GM18519 (cell line): ENCODE measurements around the gene NMT1.
A peak's percentile ranks its signal among the peaks of the same experiment; 100 is the strongest.

Source experiments
- ATAC-seq: cut with Tn5 transposase; IDR thresholded peaks from one replicate; pipeline ENCODE4 v1.9.1; 2021; ENCODE audit warnings: mild to moderate bottlenecking, moderate library complexity; ENCODE audit not compliant: unreplicated experiment, low FRiP score

NMT1 gene

GRCh38 chr17:45131616-45132319 lies 70.7 kb downstream of the NMT1 start:
- no peak for ATAC-seq

- no peak for ATAC-seq
Measured at GRCh38 chr17:45132320-45132571, 71.1 kb downstream of the NMT1 start, which contains the start of gene PLCD3. Gene PLCD3, minus strand, starts transcription at chr17:45132515. Its CDS starts 105 bp downstream, at chr17:45132410.

- no peak for ATAC-seq
Measured at GRCh38 chr17:45132572-45133463, 71.7 kb downstream of the NMT1 start.

GRCh38 chr17:45135192-45135977 lies 74.3 kb downstream of the NMT1 start, which contains the start of gene ACBD4:
Gene ACBD4, plus strand, starts transcription at chr17:45135687. Its CDS starts 458 bp downstream, at chr17:45136145.
- peak; percentile 62 for ATAC-seq

GRCh38 chr17:45135978-45136791 lies 75.1 kb downstream of the NMT1 start:
- no peak for ATAC-seq

GRCh38 chr17:45136846-45137560 lies 75.9 kb downstream of the NMT1 start:
- ATAC-seq = no peak

GRCh38 chr17:45137561-45138305 lies 76.6 kb downstream of the NMT1 start:
- no peak for ATAC-seq

GRCh38 chr17:45138911-45139532 lies 77.9 kb downstream of the NMT1 start:
- no peak for ATAC-seq

- no peak for ATAC-seq
Measured at GRCh38 chr17:45139533-45139920, 78.4 kb downstream of the NMT1 start.

- ATAC-seq = no peak
Measured at GRCh38 chr17:45143094-45143670, 82.1 kb downstream of the NMT1 start.

GRCh38 chr17:45143767-45144198 lies 82.7 kb downstream of the NMT1 start:
- ATAC-seq = no peak

GRCh38 chr17:45144199-45145034 lies 83.3 kb downstream of the NMT1 start:
- ATAC-seq = no peak

GRCh38 chr17:45145035-45145389 lies 83.9 kb downstream of the NMT1 start:
- no peak for ATAC-seq

GRCh38 chr17:45146166-45146565 lies 85.0 kb downstream of the NMT1 start:
- no peak for ATAC-seq

- ATAC-seq = no peak
Measured at GRCh38 chr17:45146592-45146889, 85.4 kb downstream of the NMT1 start.

GRCh38 chr17:45146890-45147580 lies 85.9 kb downstream of the NMT1 start:
- no peak for ATAC-seq
